HEK293 (cell line): ENCODE results near the gene NUP54.

Experiments
- CTCF ChIA-PET: fragments of 350-600 bp; formaldehyde crosslinking; extraction: SDS; loops from one replicate; lab custom pipeline; 2021; ENCODE audit warnings: antibody characterized with exemption; lab: Yijun Ruan, JAX
- POLR2A ChIA-PET: fragments of 300-600 bp; formaldehyde crosslinking; extraction: SDS; loops from one replicate; lab custom pipeline; 2020; ENCODE audit warnings: antibody characterized with exemption, inconsistent platforms; lab: Yijun Ruan, JAX
- H3K27ac ChIP-seq: fragments of 200-500 bp; sonication (Bioruptor generic); 2 replicates; pipeline ENCODE4 v1.5.1; 2014; ENCODE audit warnings: low read depth, low read length, control low read depth, inconsistent platforms; ENCODE audit errors: extremely low read depth
- H3K36me3 ChIP-seq, 2 experiments: fragments of 200-500 bp in 1 of 2; sonication (Bioruptor generic) in 1 of 2; 1 replicate in 1 of 2; 2 replicates in 1 of 2; pipeline ENCODE4 v1.5.1; 2014 to 2017; ENCODE audit warnings: inconsistent platforms in 2 of 2, low read length in 2 of 2; ENCODE audit not compliant: control insufficient read depth in 2 of 2, insufficient read depth in 1 of 2
- H3K4me1 ChIP-seq: fragments of 200-500 bp; sonication (Bioruptor generic); 2 replicates; pipeline ENCODE4 v1.5.1; 2014; ENCODE audit warnings: mild to moderate bottlenecking, low read length, inconsistent platforms; ENCODE audit not compliant: control insufficient read depth, insufficient read depth
- H3K4me3 ChIP-seq: 2 replicates; pipeline ENCODE4 v1.5.1; 2011; ENCODE audit warnings: low read depth, mild to moderate bottlenecking, control low read depth, low read length, moderate library complexity
- H3K9me3 ChIP-seq: fragments of 200-500 bp; sonication (Bioruptor generic); 2 replicates; pipeline ENCODE4 v1.5.1; 2014; ENCODE audit warnings: low read depth, low read length, inconsistent platforms; ENCODE audit not compliant: control insufficient read depth, insufficient read depth
- ATF2 ChIP-seq: fragments of 450-650 bp; formaldehyde crosslinking; IDR thresholded peaks from 2 replicates; pipeline ENCODE4 v1.5.1; 2016; ENCODE audit warnings: missing biosample characterization, missing genetic modification characterization, low read depth
- BCL6B ChIP-seq: fragments of 450-650 bp; formaldehyde crosslinking; IDR thresholded peaks from 2 replicates; pipeline ENCODE4 v1.5.1; 2017; ENCODE audit warnings: missing biosample characterization, missing genetic modification characterization
- GLIS1 ChIP-seq: fragments of 450-650 bp; formaldehyde crosslinking; IDR thresholded peaks from 2 replicates; pipeline ENCODE4 v1.5.1; 2016; ENCODE audit warnings: missing biosample characterization, missing genetic modification characterization
- KLF16 ChIP-seq: fragments of 450-650 bp; formaldehyde crosslinking; IDR thresholded peaks from 2 replicates; pipeline ENCODE4 v1.5.1; 2017; ENCODE audit warnings: missing biosample characterization, missing genetic modification characterization
- PRDM1 ChIP-seq: fragments of 450-650 bp; formaldehyde crosslinking; IDR thresholded peaks from 2 replicates; pipeline ENCODE4; 2016; ENCODE audit warnings: missing biosample characterization, missing genetic modification characterization
- SALL2 ChIP-seq: fragments of 450-650 bp; formaldehyde crosslinking; IDR thresholded peaks from 2 replicates; pipeline ENCODE4 v1.5.0; 2017; ENCODE audit warnings: missing biosample characterization, mild to moderate bottlenecking, missing genetic modification characterization, borderline replicate concordance
- SP3 ChIP-seq: fragments of 450-650 bp; formaldehyde crosslinking; IDR thresholded peaks from 2 replicates; pipeline ENCODE4 v1.5.1; 2016; ENCODE audit warnings: missing biosample characterization, missing genetic modification characterization
- SP7 ChIP-seq: fragments of 450-650 bp; formaldehyde crosslinking; IDR thresholded peaks from 2 replicates; pipeline ENCODE4 v1.5.1; 2016; ENCODE audit warnings: missing biosample characterization, missing genetic modification characterization
- ZBTB48 ChIP-seq: fragments of 450-650 bp; formaldehyde crosslinking; IDR thresholded peaks from 2 replicates; pipeline ENCODE4 v1.5.1; 2016; ENCODE audit warnings: missing biosample characterization, missing genetic modification characterization
- ZBTB7A ChIP-seq: fragments of 450-650 bp; formaldehyde crosslinking; IDR thresholded peaks from 2 replicates; pipeline ENCODE4 v1.5.1; 2016; ENCODE audit warnings: low read depth, missing biosample characterization, missing genetic modification characterization
- ZFP37 ChIP-seq: fragments of 450-650 bp; formaldehyde crosslinking; IDR thresholded peaks from 2 replicates; pipeline ENCODE4 v1.5.1; 2016; ENCODE audit warnings: missing biosample characterization, missing genetic modification characterization
- ZNF155 ChIP-seq: fragments of 450-650 bp; formaldehyde crosslinking; IDR thresholded peaks from 2 replicates; pipeline ENCODE4 v1.5.1; 2016; ENCODE audit warnings: missing biosample characterization, missing genetic modification characterization
- ZNF16 ChIP-seq: fragments of 450-650 bp; formaldehyde crosslinking; IDR thresholded peaks from 2 replicates; pipeline ENCODE4 v1.5.1; 2016; ENCODE audit warnings: low read depth, missing biosample characterization, missing genetic modification characterization
- ZNF214 ChIP-seq: fragments of 450-650 bp; formaldehyde crosslinking; IDR thresholded peaks from 2 replicates; pipeline ENCODE4 v1.5.1; 2017; ENCODE audit warnings: missing biosample characterization, mild to moderate bottlenecking, missing genetic modification characterization, borderline replicate concordance
- ZNF335 ChIP-seq: fragments of 450-650 bp; formaldehyde crosslinking; conservative IDR thresholded peaks from 2 replicates; pipeline ENCODE4 v1.5.1; 2016; ENCODE audit warnings: missing biosample characterization, missing genetic modification characterization
- ZNF341 ChIP-seq: fragments of 450-650 bp; formaldehyde crosslinking; IDR thresholded peaks from 2 replicates; pipeline ENCODE4; 2016; ENCODE audit warnings: low read depth, missing biosample characterization, missing genetic modification characterization
- ZNF398 ChIP-seq: fragments of 450-650 bp; formaldehyde crosslinking; IDR thresholded peaks from 2 replicates; pipeline ENCODE4 v1.5.1; 2017; ENCODE audit warnings: missing biosample characterization, missing genetic modification characterization
- ZNF423 ChIP-seq: fragments of 450-650 bp; formaldehyde crosslinking; IDR thresholded peaks from 2 replicates; pipeline ENCODE4 v1.5.1; 2016; ENCODE audit warnings: missing biosample characterization, missing genetic modification characterization
- ZNF610 ChIP-seq: fragments of 450-650 bp; formaldehyde crosslinking; IDR thresholded peaks from 2 replicates; pipeline ENCODE4 v1.5.1; 2016; ENCODE audit warnings: missing biosample characterization, missing genetic modification characterization, borderline replicate concordance
- ZNF623 ChIP-seq: fragments of 450-650 bp; formaldehyde crosslinking; IDR thresholded peaks from 2 replicates; pipeline ENCODE4 v1.5.1; 2016; ENCODE audit warnings: missing biosample characterization, missing genetic modification characterization
- ZNF660 ChIP-seq: fragments of 450-650 bp; IDR thresholded peaks from 2 replicates; pipeline ENCODE4 v1.5.1; 2018; ENCODE audit warnings: missing biosample characterization, mild to moderate bottlenecking, missing genetic modification characterization
- ZNF747 ChIP-seq: fragments of 450-650 bp; formaldehyde crosslinking; IDR thresholded peaks from 2 replicates; pipeline ENCODE4 v1.5.1; 2016; ENCODE audit warnings: missing biosample characterization, missing genetic modification characterization
- ZNF776 ChIP-seq: fragments of 450-650 bp; formaldehyde crosslinking; IDR thresholded peaks from 2 replicates; pipeline ENCODE4 v1.5.0; 2017; ENCODE audit warnings: missing biosample characterization, missing genetic modification characterization, borderline replicate concordance
- ZNF830 ChIP-seq: fragments of 450-650 bp; IDR thresholded peaks from 2 replicates; pipeline ENCODE4 v1.5.0; 2018; ENCODE audit warnings: missing biosample characterization, missing genetic modification characterization, low read depth, mild to moderate bottlenecking, moderate library complexity

Gene NUP54

GRCh38 chr4:76179398-76180318 lies 31.5 kb upstream of the NUP54 start (continued):
- TF ChIP-seq ZNF398 (tag by site-specific recombination), result no peak
- TF ChIP-seq ZNF335 (tag by site-specific recombination), result no peak
- TF ChIP-seq GLIS1, result 0 out of 2 replicates have a peak, but pooled peaks have one; percentile 6
- TF ChIP-seq ZNF341 (tag by site-specific recombination), result no peak
- no peak for TF ChIP-seq KLF16 (tag by site-specific recombination)
- TF ChIP-seq PRDM1 (tag by site-specific recombination), result no peak
- peak; percentile 66 for TF ChIP-seq ZBTB48
- no peak for TF ChIP-seq ZNF155 (tag by site-specific recombination)
- no peak for TF ChIP-seq ZNF610 (tag by site-specific recombination)
- TF ChIP-seq SP3 (tag by site-specific recombination), result no peak
- TF ChIP-seq ZNF776 (tag by site-specific recombination), result no peak
- no peak for TF ChIP-seq ATF2 (tag by site-specific recombination)
- no peak for TF ChIP-seq ZNF623 (tag by site-specific recombination)
- TF ChIP-seq, all 188 proteins: peak for 7

DNA sequence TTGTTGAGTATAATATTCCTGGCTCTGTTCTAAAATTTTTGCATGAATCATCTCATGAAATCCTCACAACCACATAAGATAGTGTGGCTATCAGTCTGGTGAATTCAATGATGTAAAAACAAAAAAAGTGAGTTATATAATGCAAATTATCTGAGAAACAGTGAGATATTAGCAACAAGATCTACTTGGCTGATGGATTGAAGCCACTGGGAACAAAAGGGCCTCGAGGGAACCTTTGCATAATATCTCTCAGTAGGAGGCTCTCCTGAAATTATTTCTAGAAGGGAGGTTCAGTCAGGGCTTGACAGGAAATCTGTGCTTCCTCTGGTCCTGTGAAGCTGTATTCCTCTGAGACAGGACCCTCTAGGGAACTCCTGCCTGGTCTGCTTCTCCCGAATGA lies 30.1 kb upstream of the NUP54 start:
- H3K4me3 ChIP-seq, result no peak overlapping the region
- CTCF ChIA-PET, result interaction anchor here (5.5 kb wide), 1 partner anchor 198 kb away, joined by 119 read pairs; no protein-coding TSS in a partner anchor
- H3K4me1 ChIP-seq, result no peaks in the 10 kb centered on the region
- TF ChIP-seq ZNF660, result no peak
- TF ChIP-seq SP7, result no peak
- TF ChIP-seq ZBTB7A (tag by site-specific recombination), result no peak
- no peak for TF ChIP-seq ZNF747
- no peak for TF ChIP-seq ZNF830
- no peak for TF ChIP-seq ZNF214 (tag by site-specific recombination)
- TF ChIP-seq ZBTB48, result no peak
- no peak for TF ChIP-seq SALL2 (tag by site-specific recombination)
- TF ChIP-seq ZFP37 (tag by site-specific recombination), result no peak
- no peak for TF ChIP-seq BCL6B
- TF ChIP-seq ZNF16 (tag by site-specific recombination), result no peak
- no peak for TF ChIP-seq ZNF423 (tag by site-specific recombination)
- TF ChIP-seq, all 188 proteins: peak for 0
- Histone ChIP-seq H3K27ac (no peak overlapping the region), H3K36me3 (peaks cover 0 to 47% of the 10 kb centered on the region in 2 experiments; a peak in 1 of 3 replicates), H3K9me3 (no peaks in the 10 kb centered on the region)
- POLR2A ChIA-PET, result no interaction called here
